ENCODE data around the gene MINDY4. TPM values are rescaled to one million over a fixed set of nuclear protein-coding genes. Genes with fewer than 3 reads are reported as not detected.
A peak's percentile ranks its signal among the peaks of the same experiment; 100 is the strongest.

MINDY4 gene
- total RNA-seq, 2 experiments from 2014 or later = 0.36 to 0.60 TPM

GRCh38 chr7:30730996-30731395 lies 40.2 kb upstream of the MINDY4 start:
- Mint-ChIP-seq H3K36me3 (ENCODE audit: low read depth) (no peaks in the 10 kb centered on the region), H3K4me3 (peak overlapping the region; percentile 0), H3K9me3 (no peaks in the 10 kb centered on the region), H3K27ac (peak overlapping the region; percentile 60), H3K4me1 (ENCODE audit: low read depth) (peaks cover 70% of the 10 kb centered on the region), H3K27me3 (no peaks in the 10 kb centered on the region)
- ChIA-PET CTCF (no interaction called here), POLR2A (interaction anchor here (0.9 kb wide), 1 partner anchor 9 kb away, joined by 3 read pairs; no protein-coding TSS in a partner anchor)
- Histone ChIP-seq H3K27ac (ENCODE audit: low read depth in 1 of 2, low read length in 2 of 2) (no peak overlapping the region), H3K9me3 (ENCODE audit: control insufficient read depth in 1 of 2, insufficient read depth in 1 of 2, low read length in 2 of 2) (no peaks in the 10 kb centered on the region), H3K4me1 (ENCODE audit: insufficient read depth, low read length) (peaks cover 56% of the 10 kb centered on the region), H3K4me3 (ENCODE audit: low read length) (no peak overlapping the region), H3K27me3 (ENCODE audit: control insufficient read depth in 1 of 2, insufficient read depth in 2 of 2, low read length in 2 of 2) (no peaks in the 10 kb centered on the region), H3K36me3 (ENCODE audit: insufficient read depth, low read length) (no peaks in the 10 kb centered on the region)
- no peak for TF ChIP-seq CTCF (IDR thresholded peaks at IDR 0.05)
- ATAC-seq (ENCODE audit: poor library complexity) (no peak), DNase-seq (no peak)
- intact Hi-C loops (cut with DNase I, micrococcal nuclease) = no loop called here

DNA sequence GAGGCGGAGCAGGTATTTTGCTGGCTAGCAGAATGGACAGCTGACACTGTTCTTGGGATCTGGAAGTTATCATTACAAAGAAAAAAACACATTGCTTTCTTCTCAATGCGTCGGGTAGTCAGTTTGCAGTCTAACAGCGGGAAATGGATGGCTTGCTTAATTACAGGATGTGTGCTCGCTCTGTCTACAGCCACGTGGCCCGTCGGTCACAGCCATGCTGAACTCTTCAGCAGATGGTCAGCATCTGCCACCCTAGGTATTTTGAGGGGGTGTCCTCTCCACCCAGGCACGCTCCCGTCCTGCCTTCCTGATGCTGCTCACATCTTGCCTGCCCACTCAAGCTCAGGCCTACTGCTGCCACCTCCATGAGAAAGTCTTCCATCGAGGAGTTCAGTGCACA lies 39.6 kb upstream of the MINDY4 start:
- H3K9me3 Mint-ChIP-seq = no peaks in the 10 kb centered on the region
- DNase-seq = no peak
- Histone ChIP-seq H3K4me3 (ENCODE audit: low read length) (no peak overlapping the region), H3K36me3 (ENCODE audit: insufficient read depth, low read length) (no peaks in the 10 kb centered on the region), H3K4me1 (ENCODE audit: insufficient read depth, low read length) (peaks cover 53% of the 10 kb centered on the region), H3K27ac (ENCODE audit: low read depth in 1 of 2, low read length in 2 of 2) (no peak overlapping the region), H3K9me3 (ENCODE audit: control insufficient read depth in 1 of 2, insufficient read depth in 1 of 2, low read length in 2 of 2) (peaks cover 0 to 3% of the 10 kb centered on the region in 2 experiments), H3K27me3 (ENCODE audit: control insufficient read depth in 1 of 2, insufficient read depth in 2 of 2, low read length in 2 of 2) (no peaks in the 10 kb centered on the region)
- peaks cover 64% of the 10 kb centered on the region for H3K4me1 Mint-ChIP-seq (ENCODE audit: low read depth)
- peak overlapping the region; percentile 60 for H3K27ac Mint-ChIP-seq
- TF ChIP-seq CTCF (IDR thresholded peaks at IDR 0.05) = no peak
- CTCF ChIA-PET = no interaction called here
- intact Hi-C loops (cut with DNase I, micrococcal nuclease) = no loop called here
- no peak for ATAC-seq (ENCODE audit: poor library complexity)
- H3K27me3 Mint-ChIP-seq = no peaks in the 10 kb centered on the region
- H3K4me3 Mint-ChIP-seq = peak overlapping the region; percentile 0
- POLR2A ChIA-PET = interaction anchor here (0.9 kb wide), 1 partner anchor 9 kb away, joined by 3 read pairs; no protein-coding TSS in a partner anchor
- no peaks in the 10 kb centered on the region for H3K36me3 Mint-ChIP-seq (ENCODE audit: low read depth)

- peaks cover 46% of the 10 kb centered on the region for H3K4me1 ChIP-seq (ENCODE audit: insufficient read depth, low read length)
- POLR2A ChIA-PET = no interaction called here
Observed at GRCh38 chr7:30732606-30733005, 38.6 kb upstream of the MINDY4 start.

More at GRCh38 chr7:30732606-30733005, 38.6 kb upstream of the MINDY4 start:
- H3K4me3 Mint-ChIP-seq = no peak overlapping the region
- Histone ChIP-seq H3K36me3 (ENCODE audit: insufficient read depth, low read length) (no peaks in the 10 kb centered on the region), H3K27ac (ENCODE audit: low read depth in 1 of 2, low read length in 2 of 2) (no peak overlapping the region), H3K4me3 (ENCODE audit: low read length) (no peak overlapping the region), H3K9me3 (ENCODE audit: control insufficient read depth in 1 of 2, insufficient read depth in 1 of 2, low read length in 2 of 2) (peaks cover 0 to 3% of the 10 kb centered on the region in 2 experiments), H3K27me3 (ENCODE audit: control insufficient read depth in 1 of 2, insufficient read depth in 2 of 2, low read length in 2 of 2) (no peaks in the 10 kb centered on the region)
- CTCF ChIA-PET = no interaction called here
- no peak for TF ChIP-seq CTCF (IDR thresholded peaks at IDR 0.05)
- no peaks in the 10 kb centered on the region for H3K36me3 Mint-ChIP-seq (ENCODE audit: low read depth)
- DNase-seq (no peak), ATAC-seq (ENCODE audit: poor library complexity) (no peak)
- H3K9me3 Mint-ChIP-seq = no peaks in the 10 kb centered on the region
- H3K27me3 Mint-ChIP-seq = no peaks in the 10 kb centered on the region
- H3K27ac Mint-ChIP-seq = no peak overlapping the region
- H3K4me1 Mint-ChIP-seq (ENCODE audit: low read depth) = peaks cover 61% of the 10 kb centered on the region
- intact Hi-C loops (cut with DNase I, micrococcal nuclease) = no loop called here

Measured in CD4-positive, alpha-beta T cell (primary cell).